Heart left ventricle (tissue), 16 donors: ENCODE data around the gene MAP4K4. TPM values are rescaled to one million over a fixed set of nuclear protein-coding genes. Genes with fewer than 3 reads are reported as not detected.

Experiments used
- ATAC-seq, 4 donors: fragments of 200-7000 bp; cut with Tn5 transposase; one replicate each; pipeline ENCODE4 v1.9.1; 2020 to 2022; ENCODE audit warnings: moderate library complexity in 4 of 4, mild to moderate bottlenecking in 3 of 4, moderate number of reproducible peaks in 1 of 4
- DNase-seq, 5 donors: peaks; one replicate each; pipeline ENCODE4 v3.0.0-alpha.2; 2020
- H3K27ac ChIP-seq, 12 donors: fragments of 200-600 bp; sonication (generic) in 4 of 12; one replicate each; pipeline versions ENCODE4 v1.5.0 to v1.8.0; 2016 to 2022; ENCODE audit warnings: mild to moderate bottlenecking in 2 of 12
- H3K27me3 ChIP-seq, 9 donors: fragments of 200-600 bp; sonication (generic) in 2 of 9; one replicate each; pipeline versions ENCODE4 v1.5.1 to v1.8.0; 2016 to 2022; ENCODE audit warnings: mild to moderate bottlenecking in 3 of 9
- H3K36me3 ChIP-seq, 9 donors: fragments of 200-600 bp; sonication (generic) in 2 of 9; one replicate each; pipeline versions ENCODE4 v1.5.0 to v1.8.0; 2018 to 2022; ENCODE audit warnings: mild to moderate bottlenecking in 2 of 9
- H3K4me1 ChIP-seq, 12 donors: fragments of 200-600 bp; sonication (generic) in 4 of 12; one replicate each; pipeline versions ENCODE4 v1.5.0 to v1.8.0; 2016 to 2022; ENCODE audit warnings: mild to moderate bottlenecking in 3 of 12
- H3K4me3 ChIP-seq, 12 donors: fragments of 200-600 bp; sonication (generic) in 4 of 12; one replicate each; pipeline versions ENCODE4 v1.5.0 to v1.8.0; 2017 to 2022; ENCODE audit warnings: mild to moderate bottlenecking in 9 of 12, moderate library complexity in 4 of 12
- H3K9me3 ChIP-seq, 12 donors: fragments of 200-600 bp; sonication (generic) in 4 of 12; one replicate each; pipeline versions ENCODE4 v1.5.0 to v1.8.0; 2016 to 2022; ENCODE audit warnings: mild to moderate bottlenecking in 1 of 12
- POLR2A ChIP-seq, 2 donors: fragments of 450-650 bp; IDR thresholded peaks; one replicate each; pipeline ENCODE4 v1.6.1; 2017; ENCODE audit warnings: antibody characterized with exemption in 2 of 2, mild to moderate bottlenecking in 2 of 2, moderate library complexity in 2 of 2
- WGBS, 4 donors: extraction: QIAGEN DNeasy Blood & Tissue Kit in 2 of 4; methylation state at CpG; one replicate each; pipeline versions ENCODE4 v1.1.5 to v1.1.7; 2013 to 2018; 5-methylcytosine and 5-hydroxymethylcytosine counted together
- intact Hi-C, 10 donors: fragments of 100-400 bp; cut with DNase I; formaldehyde crosslinking; loops; one replicate each; pipeline versions ENCODE4 v1.11.1 to v1.14.2; 2022
- polyA plus RNA-seq, 2 donors: library from polyadenylated mRNA; stranded (reverse); fragments of 200-250 nt; gene quantifications; one replicate each; pipeline ENCODE4 v1.2.3, GENCODE V29; 2013
- total RNA-seq, 9 donors: library from RNA; depleted of rRNA in 2 of 9; stranded (reverse); fragments of >200 nt in 2 of 9; fragmentation: NEBNext Ultra II Directional in 3 of 9; extraction: Animal tissue kit (Norgen Biotek cat#: 25700) in 3 of 9; gene quantifications; one replicate each; pipeline versions ENCODE4 v1.1.0 to v1.2.4, GENCODE V29; 2016 to 2023
- TF ChIP-seq, protein P1 (sequence below), 12 donors: fragments of 200-600 bp; sonication (generic) in 4 of 12; IDR thresholded peaks; one replicate each; pipeline versions ENCODE4 v1.5.0 to v1.8.0; 2018 to 2022; ENCODE audit warnings: antibody characterized with exemption in 12 of 12, mild to moderate bottlenecking in 5 of 12
- donor health status: ischemic (EF 13 %, LVEDD 7.1; RV severe dilation, severe dysfunction).
- donor health status: healthy with polysubstance abuse.
- donor health status: DM: no; HTN: yes; CAD: no.
- donor health status: DM: no; HTN: no; CAD: no.
- donor health status: ischemic (EF 25% LVEDD 6.9; RV normal size, moderate dysfunction).
- donor health status: ischemic (EF 25% LVEDD 5.7; RV mildly dilated, moderate dysfunction).
- donor health status: healthy.
- donor health status: DM: yes; HTN: yes; CAD: no.
- donor health status: ischemic (EF 35%, LVEDD 5.7; RV mildly dilated, moderate dysfunction).
- donor health status: nonischemic (EF 11% LVEDD 7.7; RV severe dilation, severe dysfunction).
- donor health status: DM: yes; HTN: yes; CAD: no.
- donor health status: PGD.
- donor health status: ischemic (EF 29% LVEDD 5.4; RV normal size, mild dysfunction).
- donor health status: nonischemic (EF 23%, LVEDD 6.1; RV moderate dilation, normal function).

MAP4K4 gene
- total and polyA plus RNA-seq, 11 donors, result 52.7 to 192 (median 114) TPM

DNA sequence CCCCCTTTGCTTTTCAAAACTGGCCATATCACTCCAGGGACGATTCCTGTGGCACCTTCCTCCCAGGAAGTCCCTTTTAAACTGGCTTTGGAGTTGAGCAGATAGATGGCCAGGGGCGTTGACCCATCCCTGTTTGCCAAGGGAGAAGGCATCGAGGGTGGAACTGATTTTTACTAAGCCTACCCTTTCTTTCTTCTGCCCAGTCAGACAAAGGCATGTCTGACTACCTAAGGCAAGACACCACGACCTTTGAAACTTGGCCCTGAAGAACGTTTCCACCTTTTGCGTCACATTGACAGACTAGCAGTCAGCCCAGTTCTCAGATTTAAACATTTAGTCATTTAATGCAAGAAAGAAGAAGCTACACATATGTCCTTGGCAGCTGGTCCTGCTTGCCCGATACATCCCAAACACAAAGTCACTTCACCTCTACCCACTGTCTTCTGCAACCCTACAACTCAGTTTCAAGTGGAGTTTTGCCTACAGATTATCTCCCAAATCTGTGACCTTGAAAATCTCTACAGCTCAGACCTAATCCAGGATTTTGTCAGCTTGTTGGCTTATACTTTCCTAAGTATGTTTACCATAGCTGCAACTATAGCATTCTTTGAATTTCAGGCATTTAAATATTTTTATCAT is 192.1 kb downstream of the MAP4K4 start:
- Histone ChIP-seq H3K4me3 (no peak overlapping the region), H3K9me3 (no peaks in the 10 kb centered on the region), H3K27ac (no peak overlapping the region), H3K27me3 (no peaks in the 10 kb centered on the region), H3K4me1 (peaks cover 0 to 10% (median under 1%) of the 10 kb centered on the region in 12 donors), H3K36me3 (peaks cover 0 to 100% (median 94%) of the 10 kb centered on the region in 9 donors)
- intact Hi-C loops, result loop anchor here in 8 of 10 donors (10.0 kb wide), 7 partner anchors 85 to 555 kb away; no protein-coding TSS in a partner anchor
- 84 to 88% (median 87%) methylated on average over 7 of the region's 7 CpGs for WGBS, 4 donors
- ATAC-seq, result no peak
- TF ChIP-seq POLR2A (IDR thresholded peaks at IDR 0.05), result no peak
- TF ChIP-seq, protein P1, sequence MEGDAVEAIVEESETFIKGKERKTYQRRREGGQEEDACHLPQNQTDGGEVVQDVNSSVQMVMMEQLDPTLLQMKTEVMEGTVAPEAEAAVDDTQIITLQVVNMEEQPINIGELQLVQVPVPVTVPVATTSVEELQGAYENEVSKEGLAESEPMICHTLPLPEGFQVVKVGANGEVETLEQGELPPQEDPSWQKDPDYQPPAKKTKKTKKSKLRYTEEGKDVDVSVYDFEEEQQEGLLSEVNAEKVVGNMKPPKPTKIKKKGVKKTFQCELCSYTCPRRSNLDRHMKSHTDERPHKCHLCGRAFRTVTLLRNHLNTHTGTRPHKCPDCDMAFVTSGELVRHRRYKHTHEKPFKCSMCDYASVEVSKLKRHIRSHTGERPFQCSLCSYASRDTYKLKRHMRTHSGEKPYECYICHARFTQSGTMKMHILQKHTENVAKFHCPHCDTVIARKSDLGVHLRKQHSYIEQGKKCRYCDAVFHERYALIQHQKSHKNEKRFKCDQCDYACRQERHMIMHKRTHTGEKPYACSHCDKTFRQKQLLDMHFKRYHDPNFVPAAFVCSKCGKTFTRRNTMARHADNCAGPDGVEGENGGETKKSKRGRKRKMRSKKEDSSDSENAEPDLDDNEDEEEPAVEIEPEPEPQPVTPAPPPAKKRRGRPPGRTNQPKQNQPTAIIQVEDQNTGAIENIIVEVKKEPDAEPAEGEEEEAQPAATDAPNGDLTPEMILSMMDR (IDR thresholded peaks at IDR 0.05), result no peak
- no peak for DNase-seq

- TF ChIP-seq POLR2A (IDR thresholded peaks at IDR 0.05), result no peak
- TF ChIP-seq, protein P1 (IDR thresholded peaks at IDR 0.05), result no peak
- ATAC-seq, result no peak
- peaks cover 0 to 9% (median 0%) of the 10 kb centered on the region in 12 donors for H3K4me1 ChIP-seq
- H3K27me3 ChIP-seq, result no peaks in the 10 kb centered on the region
- H3K36me3 ChIP-seq, result peaks cover 0 to 86% (median 69%) of the 10 kb centered on the region in 9 donors
- intact Hi-C loops, result loop anchor here in 2 of 10 donors (10.0 kb wide), 2 partner anchors 82 to 92 kb away; no protein-coding TSS in a partner anchor
- no peaks in the 10 kb centered on the region for H3K9me3 ChIP-seq
- no peak overlapping the region for H3K4me3 ChIP-seq
- 96 to 97% (median 97%) methylated on average over 3 of the region's 3 CpGs for WGBS, 4 donors
- no peak for DNase-seq
- H3K27ac ChIP-seq, result no peak overlapping the region
Observed at GRCh38 chr2:101892377-101892776, 194.9 kb downstream of the MAP4K4 start.

DNA sequence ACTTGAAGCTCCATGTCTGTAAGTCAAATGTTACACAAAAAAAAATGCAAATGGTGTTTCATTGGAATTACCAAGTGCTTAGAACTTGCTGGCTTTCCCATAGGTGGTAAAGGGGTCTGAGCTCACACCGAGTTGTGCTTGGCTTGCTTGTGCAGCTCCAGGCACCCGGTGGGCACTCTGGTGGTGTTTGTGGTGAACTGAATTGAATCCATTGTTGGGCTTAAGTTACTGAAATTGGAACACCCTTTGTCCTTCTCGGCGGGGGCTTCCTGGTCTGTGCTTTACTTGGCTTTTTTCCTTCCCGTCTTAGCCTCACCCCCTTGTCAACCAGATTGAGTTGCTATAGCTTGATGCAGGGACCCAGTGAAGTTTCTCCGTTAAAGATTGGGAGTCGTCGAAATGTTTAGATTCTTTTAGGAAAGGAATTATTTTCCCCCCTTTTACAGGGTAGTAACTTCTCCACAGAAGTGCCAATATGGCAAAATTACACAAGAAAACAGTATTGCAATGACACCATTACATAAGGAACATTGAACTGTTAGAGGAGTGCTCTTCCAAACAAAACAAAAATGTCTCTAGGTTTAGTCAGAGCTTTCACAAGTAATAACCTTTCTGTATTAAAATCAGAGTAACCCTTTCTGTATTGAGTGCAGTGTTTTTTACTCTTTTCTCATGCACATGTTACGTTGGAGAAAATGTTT is 196.3 kb downstream of the MAP4K4 start:
- no peak overlapping the region for H3K27ac ChIP-seq
- DNase-seq (no peak), ATAC-seq (no peak)
- TF ChIP-seq, protein P1 (IDR thresholded peaks at IDR 0.05), result no peak
- no peak for TF ChIP-seq POLR2A (IDR thresholded peaks at IDR 0.05)
- intact Hi-C loops, result loop anchor here in 2 of 10 donors (10.0 kb wide), 2 partner anchors 81 to 91 kb away; no protein-coding TSS in a partner anchor
- no peaks in the 10 kb centered on the region for H3K27me3 ChIP-seq
- H3K9me3 ChIP-seq, result no peaks in the 10 kb centered on the region
- no peak overlapping the region for H3K4me3 ChIP-seq
- WGBS, 4 donors, result 75 to 81% (median 78%) methylated on average over 9 of the region's 9 CpGs
- H3K4me1 ChIP-seq, result peaks cover 0 to 13% (median 0%) of the 10 kb centered on the region in 12 donors
- peaks cover 0 to 72% (median 54%) of the 10 kb centered on the region in 9 donors for H3K36me3 ChIP-seq

DNA sequence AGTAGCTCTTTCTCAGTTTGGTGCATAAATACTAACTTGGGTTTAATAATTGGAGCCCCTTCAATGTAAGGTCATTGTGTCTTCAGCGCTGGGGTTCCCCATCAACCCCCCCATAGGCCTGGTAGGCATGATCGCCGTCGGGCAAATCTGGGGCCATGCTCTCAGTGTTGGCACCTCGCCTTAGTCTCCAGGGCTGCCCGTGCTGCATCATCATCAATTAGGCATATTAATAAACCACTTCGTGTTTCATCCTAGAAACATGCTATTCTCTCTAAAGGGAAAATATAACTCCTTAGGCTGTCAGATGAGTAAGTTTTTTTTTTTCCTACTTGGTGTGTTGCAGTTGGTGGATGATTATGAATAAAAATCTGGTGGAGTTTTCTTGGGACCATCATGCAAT is 197.5 kb downstream of the MAP4K4 start:
- H3K4me1 ChIP-seq, result peaks cover 0 to 13% (median 0%) of the 10 kb centered on the region in 12 donors
- H3K27ac ChIP-seq, result no peak overlapping the region
- intact Hi-C loops, result loop anchor here in 2 of 10 donors (10.0 kb wide), 2 partner anchors 80 to 90 kb away; no protein-coding TSS in a partner anchor
- no peak for ATAC-seq
- H3K27me3 ChIP-seq, result no peaks in the 10 kb centered on the region
- WGBS, 4 donors, result 75 to 91% (median 89%) methylated on average over 7 of the region's 7 CpGs
- no peak overlapping the region for H3K4me3 ChIP-seq
- H3K9me3 ChIP-seq, result no peaks in the 10 kb centered on the region
- DNase-seq, result no peak
- TF ChIP-seq POLR2A (IDR thresholded peaks at IDR 0.05), result no peak
- TF ChIP-seq, protein P1 (IDR thresholded peaks at IDR 0.05), result no peak
- peaks cover 0 to 59% (median 42%) of the 10 kb centered on the region in 9 donors for H3K36me3 ChIP-seq
